Ishikawa (cell line): ENCODE results near the gene GNAL.

Experiments
- CEBPB ChIP-seq: IDR thresholded peaks from 2 replicates; pipeline ENCODE4 v1.6.1; 2012
- MAX ChIP-seq: IDR thresholded peaks from 2 replicates; pipeline ENCODE4 v1.6.1; 2012
- NFIC ChIP-seq: IDR thresholded peaks from 2 replicates; pipeline ENCODE4 v1.6.1; 2012
- YY1 ChIP-seq: IDR thresholded peaks from 2 replicates; pipeline ENCODE4 v1.6.1; 2012; ENCODE audit warnings: low read depth
- TF ChIP-seq, protein P1 (sequence below): IDR thresholded peaks from 2 replicates; pipeline ENCODE4 v1.6.1; 2012; ENCODE audit warnings: low read depth, mild to moderate bottlenecking

DNA sequence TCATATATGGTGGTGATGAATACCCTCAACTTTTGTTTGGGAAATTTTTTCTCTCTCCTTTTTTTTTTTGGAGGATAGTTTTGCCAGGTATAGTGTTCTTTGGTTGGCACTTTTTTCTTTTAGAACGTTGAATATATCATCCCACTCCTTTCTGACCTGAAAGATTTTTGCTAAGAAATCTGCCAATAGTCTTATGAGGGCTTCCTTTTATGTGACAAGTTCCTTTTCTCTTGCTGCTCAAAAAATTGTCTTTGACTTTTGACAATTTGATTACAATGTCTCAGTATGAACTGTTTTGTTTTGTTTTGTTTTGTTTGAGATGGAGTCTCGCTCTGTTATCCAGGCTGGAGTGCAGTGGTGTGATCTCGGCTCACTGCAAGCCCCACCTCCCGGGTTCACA lies 21.5 kb downstream of the GNAL start:
- TF ChIP-seq YY1 (no peak), NFIC (no peak), CEBPB (no peak), MAX (no peak)
- TF ChIP-seq, protein P1, sequence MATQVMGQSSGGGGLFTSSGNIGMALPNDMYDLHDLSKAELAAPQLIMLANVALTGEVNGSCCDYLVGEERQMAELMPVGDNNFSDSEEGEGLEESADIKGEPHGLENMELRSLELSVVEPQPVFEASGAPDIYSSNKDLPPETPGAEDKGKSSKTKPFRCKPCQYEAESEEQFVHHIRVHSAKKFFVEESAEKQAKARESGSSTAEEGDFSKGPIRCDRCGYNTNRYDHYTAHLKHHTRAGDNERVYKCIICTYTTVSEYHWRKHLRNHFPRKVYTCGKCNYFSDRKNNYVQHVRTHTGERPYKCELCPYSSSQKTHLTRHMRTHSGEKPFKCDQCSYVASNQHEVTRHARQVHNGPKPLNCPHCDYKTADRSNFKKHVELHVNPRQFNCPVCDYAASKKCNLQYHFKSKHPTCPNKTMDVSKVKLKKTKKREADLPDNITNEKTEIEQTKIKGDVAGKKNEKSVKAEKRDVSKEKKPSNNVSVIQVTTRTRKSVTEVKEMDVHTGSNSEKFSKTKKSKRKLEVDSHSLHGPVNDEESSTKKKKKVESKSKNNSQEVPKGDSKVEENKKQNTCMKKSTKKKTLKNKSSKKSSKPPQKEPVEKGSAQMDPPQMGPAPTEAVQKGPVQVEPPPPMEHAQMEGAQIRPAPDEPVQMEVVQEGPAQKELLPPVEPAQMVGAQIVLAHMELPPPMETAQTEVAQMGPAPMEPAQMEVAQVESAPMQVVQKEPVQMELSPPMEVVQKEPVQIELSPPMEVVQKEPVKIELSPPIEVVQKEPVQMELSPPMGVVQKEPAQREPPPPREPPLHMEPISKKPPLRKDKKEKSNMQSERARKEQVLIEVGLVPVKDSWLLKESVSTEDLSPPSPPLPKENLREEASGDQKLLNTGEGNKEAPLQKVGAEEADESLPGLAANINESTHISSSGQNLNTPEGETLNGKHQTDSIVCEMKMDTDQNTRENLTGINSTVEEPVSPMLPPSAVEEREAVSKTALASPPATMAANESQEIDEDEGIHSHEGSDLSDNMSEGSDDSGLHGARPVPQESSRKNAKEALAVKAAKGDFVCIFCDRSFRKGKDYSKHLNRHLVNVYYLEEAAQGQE: no peak
